Stimulated activated naive B cell treated with anti-CD40 and anti-IgM and Interleukin-4, amounts not matched to agents 10 μg/mL and 1 μg/mL and 100 μg/mL, for 72 hours (primary cell): ENCODE results near the gene MIP.
A peak's percentile ranks its signal among the peaks of the same experiment; 100 is the strongest.

Source experiments
- ATAC-seq, 2 donors: fragments of 150-1000 bp; cut with Tn5 transposase; replicated peaks; 2 replicates each; pipeline ENCODE4 v1.10.0; 2021; ENCODE audit warnings: moderate library complexity in 1 of 2
- DNase-seq: peaks from one replicate; pipeline ENCODE4 v3.0.0; 2021
- H3K27ac Mint-ChIP-seq: one replicate; pipeline ENCODE4 v1.8.0; 2022; ENCODE audit warnings: mild to moderate bottlenecking, mixed read lengths
- H3K27me3 Mint-ChIP-seq, 2 donors: one replicate each; pipeline ENCODE4 v1.8.0; 2022; ENCODE audit warnings: mixed read lengths in 2 of 2
- H3K36me3 Mint-ChIP-seq, 2 donors: one replicate each; pipeline ENCODE4 v1.8.0; 2022; ENCODE audit warnings: mixed read lengths in 2 of 2, mild to moderate bottlenecking in 1 of 2
- H3K4me1 Mint-ChIP-seq, 2 donors: one replicate each; pipeline ENCODE4 v1.8.0; 2022; ENCODE audit warnings: mixed read lengths in 2 of 2, mild to moderate bottlenecking in 1 of 2
- H3K4me3 Mint-ChIP-seq, 2 donors: one replicate each; pipeline ENCODE4 v1.8.0; 2022; ENCODE audit warnings: mild to moderate bottlenecking in 2 of 2, mixed read lengths in 2 of 2, moderate library complexity in 1 of 2
- H3K9me3 Mint-ChIP-seq, 2 donors: one replicate each; pipeline ENCODE4 v1.8.0; 2022; ENCODE audit warnings: mixed read lengths in 2 of 2, mild to moderate bottlenecking in 1 of 2

MIP gene

DNA sequence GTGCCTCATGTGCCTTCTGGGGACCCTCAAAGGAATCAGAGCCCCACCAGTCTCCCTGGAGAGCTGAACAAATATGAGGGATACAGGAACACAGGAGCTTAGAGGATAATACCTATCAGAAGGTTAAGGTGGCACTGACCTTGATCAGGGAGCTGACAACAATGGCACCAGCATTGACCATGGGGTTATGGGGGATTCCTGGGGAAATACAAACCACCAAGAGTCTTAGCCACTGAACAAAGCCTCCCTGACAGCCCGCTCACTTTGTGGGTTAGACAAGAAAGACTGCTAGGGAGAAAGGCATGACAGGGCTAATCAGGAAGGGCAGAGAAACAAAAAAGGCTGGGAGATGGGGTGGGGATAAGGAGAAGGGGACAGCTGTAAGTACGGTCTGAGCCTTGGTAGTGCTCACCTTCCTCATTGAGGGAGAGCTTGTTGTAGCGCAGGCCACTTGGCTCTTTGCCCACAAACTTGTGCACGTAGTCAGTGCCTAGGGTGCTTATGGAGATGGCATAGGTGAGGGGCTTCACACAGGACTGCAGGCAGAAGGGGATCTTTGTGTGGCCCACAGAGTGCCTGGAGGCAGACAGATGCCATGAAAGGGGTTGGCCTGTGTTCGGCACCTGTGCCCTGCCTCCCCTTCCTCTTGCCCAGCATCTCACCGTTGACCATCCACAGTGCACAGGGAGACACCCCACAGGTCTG lies 23.2 kb upstream of the MIP start:
- peaks cover 27 to 30% of the 10 kb centered on the region in 2 donors for H3K4me1 Mint-ChIP-seq
- ATAC-seq, result peak in 1 of 2 donors; percentile 64
- H3K36me3 Mint-ChIP-seq, result peaks cover 14 to 41% of the 10 kb centered on the region in 2 donors
- DNase-seq, result no peak
- no peak overlapping the region for H3K4me3 Mint-ChIP-seq
- no peaks in the 10 kb centered on the region for H3K27me3 Mint-ChIP-seq
- no peaks in the 10 kb centered on the region for H3K9me3 Mint-ChIP-seq
- H3K27ac Mint-ChIP-seq, result peak overlapping the region; percentile 27

DNA sequence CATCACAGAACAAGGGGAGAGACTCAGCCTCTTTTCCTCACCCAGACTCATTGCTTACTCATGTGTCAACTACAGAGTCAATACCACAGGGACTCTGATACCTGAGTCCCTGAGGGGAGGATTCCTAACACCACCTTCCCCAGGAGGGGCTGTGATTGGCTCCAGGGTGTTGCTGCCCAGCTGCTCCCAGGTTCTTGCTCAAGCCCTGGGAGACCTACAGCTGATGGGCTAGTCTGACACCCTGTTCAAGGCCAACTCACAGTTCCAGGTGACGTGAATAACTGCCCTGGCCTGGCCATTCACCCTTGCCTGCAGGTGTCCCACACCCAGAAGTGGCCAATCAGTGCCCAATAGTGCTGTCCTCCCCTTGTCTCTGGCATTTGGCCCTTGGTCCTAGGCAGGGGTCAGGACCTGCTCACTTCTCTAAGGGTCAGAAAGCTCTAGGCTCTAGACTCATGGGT lies 22.5 kb upstream of the MIP start:
- peaks cover 23 to 30% of the 10 kb centered on the region in 2 donors for H3K4me1 Mint-ChIP-seq
- ATAC-seq (no peak), DNase-seq (no peak)
- H3K4me3 Mint-ChIP-seq, result no peak overlapping the region
- H3K9me3 Mint-ChIP-seq, result no peaks in the 10 kb centered on the region
- peaks cover 14 to 37% of the 10 kb centered on the region in 2 donors for H3K36me3 Mint-ChIP-seq
- no peaks in the 10 kb centered on the region for H3K27me3 Mint-ChIP-seq
- H3K27ac Mint-ChIP-seq, result peak overlapping the region; percentile 27

DNA sequence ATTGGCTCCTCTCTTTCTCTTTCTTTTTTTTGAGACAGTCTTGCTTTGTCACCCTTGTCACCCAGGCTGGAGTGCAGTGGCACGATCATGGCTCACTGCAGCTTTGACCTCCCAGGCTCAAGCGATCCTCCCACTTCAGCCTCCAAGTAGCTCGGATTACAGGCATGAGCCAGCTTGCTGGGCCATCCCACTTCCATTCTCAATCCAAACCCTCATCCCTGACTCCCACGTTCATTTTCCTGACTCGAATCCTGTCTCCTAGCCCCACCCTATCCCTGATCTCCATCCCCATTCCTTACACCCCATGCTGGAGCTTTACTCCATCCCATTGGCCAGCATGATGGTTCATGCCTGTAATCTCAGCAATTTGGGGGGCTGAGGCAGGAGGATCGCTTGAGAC lies 21.7 kb upstream of the MIP start:
- no peaks in the 10 kb centered on the region for H3K9me3 Mint-ChIP-seq
- DNase-seq (no peak), ATAC-seq (no peak)
- no peak overlapping the region for H3K4me3 Mint-ChIP-seq
- H3K36me3 Mint-ChIP-seq, result peaks cover 17 to 37% of the 10 kb centered on the region in 2 donors
- peak overlapping the region; percentile 72 for H3K27ac Mint-ChIP-seq
- H3K4me1 Mint-ChIP-seq, result peaks cover 28 to 38% of the 10 kb centered on the region in 2 donors
- H3K27me3 Mint-ChIP-seq, result no peaks in the 10 kb centered on the region

DNA sequence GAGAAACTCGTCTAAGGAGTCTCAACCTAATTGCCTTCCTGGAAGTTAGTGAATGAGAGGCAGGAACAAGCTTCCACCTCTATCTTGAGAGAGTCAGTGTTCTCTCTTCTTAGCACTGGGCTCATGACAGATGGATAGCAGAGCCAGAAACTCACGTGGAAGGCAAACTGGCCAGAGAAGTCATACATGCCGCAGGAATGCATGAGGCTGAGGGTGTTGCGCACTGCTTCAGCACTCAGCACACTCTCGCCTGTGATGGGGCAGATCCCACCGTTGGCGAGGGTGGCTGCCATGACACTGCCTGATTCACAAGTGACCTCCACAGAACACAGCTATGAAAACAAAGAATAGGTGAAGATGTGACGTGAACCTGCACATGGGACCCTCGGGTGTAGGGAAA lies 19.9 kb upstream of the MIP start:
- H3K36me3 Mint-ChIP-seq, result peaks cover 22 to 38% of the 10 kb centered on the region in 2 donors
- H3K4me3 Mint-ChIP-seq, result no peak overlapping the region
- H3K27ac Mint-ChIP-seq, result peak overlapping the region; percentile 14
- peaks cover 25 to 33% of the 10 kb centered on the region in 2 donors for H3K4me1 Mint-ChIP-seq
- H3K9me3 Mint-ChIP-seq, result no peaks in the 10 kb centered on the region
- no peak for ATAC-seq
- H3K27me3 Mint-ChIP-seq, result no peaks in the 10 kb centered on the region
- no peak for DNase-seq

DNA sequence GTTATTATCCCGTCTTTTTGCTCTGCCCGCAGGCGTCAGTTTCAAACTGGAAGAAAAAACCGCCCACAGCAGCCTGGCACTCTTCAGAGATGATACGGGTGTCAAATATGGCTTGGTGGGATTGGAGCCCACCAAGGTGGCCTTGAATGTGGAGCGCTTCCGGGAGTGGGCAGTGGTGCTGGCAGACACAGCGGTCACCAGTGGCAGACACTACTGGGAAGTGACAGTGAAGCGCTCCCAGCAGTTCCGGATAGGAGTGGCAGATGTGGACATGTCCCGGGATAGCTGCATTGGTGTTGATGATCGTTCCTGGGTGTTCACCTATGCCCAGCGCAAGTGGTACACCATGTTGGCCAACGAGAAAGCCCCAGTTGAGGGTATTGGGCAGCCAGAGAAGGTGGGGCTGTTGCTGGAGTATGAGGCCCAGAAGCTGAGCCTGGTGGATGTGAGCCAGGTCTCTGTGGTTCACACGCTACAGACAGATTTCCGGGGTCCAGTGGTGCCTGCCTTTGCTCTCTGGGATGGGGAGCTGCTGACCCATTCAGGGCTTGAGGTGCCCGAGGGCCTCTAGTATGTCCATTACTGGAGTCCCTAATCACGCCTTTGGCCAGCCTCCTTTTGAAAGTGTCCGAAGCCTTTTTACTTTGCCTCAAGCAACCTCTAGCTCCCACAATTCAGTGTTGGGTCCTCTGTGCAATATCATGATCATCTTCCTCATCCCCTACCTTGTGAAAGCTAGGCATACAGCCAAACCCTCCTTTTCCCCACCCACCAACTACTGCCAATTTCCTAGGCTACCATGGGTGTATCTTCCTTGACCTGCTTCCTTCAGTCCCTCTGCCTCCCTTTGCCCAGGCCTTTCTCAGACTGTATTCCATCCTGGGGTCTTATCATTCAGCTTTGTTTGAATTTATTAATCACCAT lies 14.8 kb upstream of the MIP start:
- Mint-ChIP-seq H3K27ac (peak overlapping the region; percentile 96), H3K4me3 (peak overlapping the region; percentile 87 to 98), H3K27me3 (no peaks in the 10 kb centered on the region), H3K4me1 (peaks cover 17 to 31% of the 10 kb centered on the region in 2 donors), H3K36me3 (peaks cover 19 to 21% of the 10 kb centered on the region in 2 donors), H3K9me3 (no peaks in the 10 kb centered on the region)
- no peak for DNase-seq
- no peak for ATAC-seq

DNA sequence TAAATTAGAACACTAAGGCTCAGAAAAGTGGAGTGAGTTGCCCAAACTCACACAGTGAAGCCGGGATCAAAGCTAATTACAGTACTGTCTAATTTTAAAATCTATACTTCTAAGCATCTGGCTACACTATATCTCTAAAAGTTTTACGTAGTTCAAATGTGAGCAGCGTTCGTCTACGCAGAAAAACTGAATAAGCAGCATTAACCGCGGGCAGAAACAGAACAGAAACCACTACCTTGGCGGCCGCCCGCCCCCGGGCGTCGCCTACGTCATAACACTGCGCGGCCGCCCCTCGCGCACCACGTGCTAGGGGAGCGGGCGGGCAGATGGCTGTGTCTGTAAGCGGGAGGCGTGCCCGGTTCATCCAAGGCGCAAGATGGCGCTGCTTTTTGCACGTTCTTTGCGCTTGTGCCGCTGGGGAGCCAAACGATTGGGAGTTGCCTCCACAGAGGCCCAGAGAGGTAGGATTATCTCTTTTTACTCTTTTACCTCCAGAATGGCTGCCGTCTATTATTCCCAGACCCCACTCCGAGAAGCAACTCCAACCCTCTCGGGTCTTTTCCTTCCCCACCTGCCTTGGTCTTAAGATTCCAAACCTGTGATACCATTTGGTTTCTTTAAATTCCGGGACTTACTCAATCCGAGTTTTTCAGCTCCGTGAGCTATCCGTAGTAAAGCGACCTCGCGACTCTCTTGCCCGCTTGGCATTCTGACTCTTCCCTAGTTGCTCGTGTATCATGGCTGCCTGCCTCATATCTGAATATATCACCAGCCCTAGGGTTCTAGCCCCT lies 14.0 kb upstream of the MIP start, which contains the start of gene SPRYD4:
Gene SPRYD4 (plus strand): TSS at position 363 of the 791 bp plus-strand sequence. CDS start 14 bp downstream, at position 377.
- Mint-ChIP-seq H3K27me3 (no peaks in the 10 kb centered on the region), H3K4me3 (peak within 1 kb of the TSS; percentile 87 to 98), H3K9me3 (no peaks in the 10 kb centered on the region), H3K4me1 (peaks cover 17 to 33% of the 10 kb centered on the region in 2 donors), H3K36me3 (peaks cover 16% of the 10 kb centered on the region in 2 donors), H3K27ac (peak within 1 kb of the TSS; percentile 96)
- DNase-seq (peak; percentile 95), ATAC-seq (peak; percentile 96 to 98)

DNA sequence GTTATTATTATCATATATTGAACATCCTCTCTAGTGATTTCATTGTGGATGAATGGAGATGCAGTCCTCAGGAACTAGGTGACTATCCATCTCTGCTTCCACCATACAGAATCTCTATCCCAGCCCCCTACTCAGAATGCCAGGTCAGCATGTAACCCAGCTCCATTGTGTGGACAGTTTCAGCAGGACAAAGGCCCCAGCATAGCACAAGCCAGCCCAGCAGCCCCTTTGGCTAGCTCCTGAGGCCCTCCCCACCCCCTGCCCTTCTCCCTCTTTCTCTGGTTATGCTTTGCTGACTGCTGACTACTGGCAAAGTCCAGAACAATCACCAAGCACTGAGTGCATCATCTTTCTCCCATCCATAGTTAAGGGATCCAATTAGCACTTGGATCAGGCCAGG lies 8.1 kb upstream of the MIP start:
- Mint-ChIP-seq H3K27ac (no peak overlapping the region), H3K36me3 (no peaks in the 10 kb centered on the region), H3K9me3 (no peaks in the 10 kb centered on the region), H3K27me3 (no peaks in the 10 kb centered on the region), H3K4me3 (no peak overlapping the region), H3K4me1 (peaks cover 15 to 28% of the 10 kb centered on the region in 2 donors)
- no peak for ATAC-seq
- no peak for DNase-seq

DNA sequence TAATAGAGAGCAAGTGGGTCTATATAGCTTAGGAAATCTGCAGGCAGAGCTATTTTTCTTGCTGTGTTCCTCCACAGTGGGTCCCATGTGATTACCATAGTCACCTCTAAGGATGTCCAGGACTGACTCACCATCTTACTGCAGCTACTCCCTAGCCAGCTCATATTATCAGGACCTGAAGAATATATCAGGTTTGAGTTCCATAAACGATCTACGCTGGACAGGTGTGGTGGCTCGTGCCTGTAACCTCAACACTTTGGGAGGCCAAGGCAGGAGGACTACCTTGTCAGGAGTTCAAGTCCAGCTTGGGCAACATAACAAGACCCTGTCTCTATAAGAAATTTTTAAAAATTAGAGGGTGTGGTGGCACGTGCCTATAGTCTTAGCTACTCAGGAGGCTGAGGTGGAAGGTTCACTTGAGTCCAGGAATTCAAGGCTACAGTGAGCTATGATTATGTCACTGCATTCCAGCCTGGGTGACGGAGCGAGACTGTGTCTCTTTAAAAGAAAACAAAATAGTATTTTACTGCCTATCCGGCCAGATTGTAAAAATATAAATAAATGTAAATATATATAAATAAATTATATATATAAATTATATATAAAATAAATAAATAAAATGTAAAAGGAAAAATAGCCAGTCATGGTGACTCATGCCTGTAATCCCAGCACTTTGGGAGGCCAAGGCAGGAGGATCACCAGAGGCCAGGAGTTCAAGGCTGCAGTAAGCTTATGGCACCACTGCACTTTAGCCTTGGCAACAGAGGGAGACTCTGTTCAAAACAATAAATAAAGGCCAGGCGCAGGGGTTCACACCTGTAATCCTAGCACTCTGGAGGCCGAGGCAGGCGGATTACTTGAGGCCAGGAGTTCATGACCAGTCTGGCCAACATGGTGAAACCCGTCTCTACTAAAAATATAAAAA lies 7.0 kb upstream of the MIP start:
- no peak for DNase-seq
- Mint-ChIP-seq H3K27ac (peak overlapping the region; percentile 42), H3K9me3 (no peaks in the 10 kb centered on the region), H3K36me3 (no peaks in the 10 kb centered on the region), H3K4me3 (no peak overlapping the region), H3K4me1 (peaks cover 15 to 28% of the 10 kb centered on the region in 2 donors), H3K27me3 (no peaks in the 10 kb centered on the region)
- ATAC-seq, result no peak

DNA sequence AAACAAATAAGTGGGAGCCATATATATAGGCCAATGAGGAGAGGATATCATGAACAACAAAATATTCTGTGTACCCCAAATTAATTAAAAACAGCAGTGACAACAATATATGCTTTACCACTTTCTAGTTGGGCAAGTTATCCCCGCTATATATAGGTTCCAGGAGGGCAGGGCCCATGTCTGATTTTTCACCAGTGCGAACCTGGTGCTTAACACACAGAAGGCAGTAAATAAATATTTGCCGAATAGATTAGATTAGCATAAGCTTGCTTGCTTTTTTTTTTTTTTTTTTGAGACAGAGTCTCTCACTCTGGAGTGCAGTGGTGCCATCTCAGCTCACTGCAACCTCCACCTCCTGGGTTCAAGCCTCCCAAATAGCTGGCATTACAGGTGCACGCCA lies 3.4 kb upstream of the MIP start:
- Mint-ChIP-seq H3K27ac (no peak overlapping the region), H3K4me1 (peaks cover 13 to 22% of the 10 kb centered on the region in 2 donors), H3K36me3 (no peaks in the 10 kb centered on the region)

DNA sequence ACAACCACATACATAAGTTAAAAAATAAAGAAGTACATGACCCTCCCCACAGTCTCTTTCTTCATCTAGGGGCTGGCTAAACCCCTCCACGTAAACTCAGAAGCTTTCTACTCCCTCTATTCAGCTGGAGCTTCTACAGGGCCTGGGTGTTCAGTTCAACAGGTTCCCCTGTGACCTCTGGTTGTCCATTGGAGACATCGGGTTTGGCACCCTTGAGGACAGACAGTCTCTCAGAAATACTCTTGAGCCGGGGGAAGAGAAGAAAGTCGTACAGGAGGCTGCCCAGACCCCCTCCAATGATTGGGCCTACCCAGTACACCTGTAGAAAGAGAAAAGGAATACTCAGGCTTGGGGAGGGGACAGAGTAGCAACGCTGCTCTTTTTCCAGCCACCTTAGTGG lies 3.3 kb downstream of the MIP start:
- peaks cover 11 to 27% of the 10 kb centered on the region in 2 donors for H3K4me1 Mint-ChIP-seq
- ATAC-seq (no peak), DNase-seq (no peak)
- H3K4me3 Mint-ChIP-seq, result no peak overlapping the region
- H3K27ac Mint-ChIP-seq, result peak overlapping the region; percentile 20
- no peaks in the 10 kb centered on the region for H3K9me3 Mint-ChIP-seq
- no peaks in the 10 kb centered on the region for H3K27me3 Mint-ChIP-seq
- H3K36me3 Mint-ChIP-seq, result peaks cover 7 to 12% of the 10 kb centered on the region in 2 donors

More for the DNA sequence above, 3.4 kb upstream of the MIP start:
- no peak overlapping the region for H3K4me3 Mint-ChIP-seq
- H3K9me3 Mint-ChIP-seq, result no peaks in the 10 kb centered on the region
- H3K27me3 Mint-ChIP-seq, result no peaks in the 10 kb centered on the region
- ATAC-seq (no peak), DNase-seq (no peak)

DNA sequence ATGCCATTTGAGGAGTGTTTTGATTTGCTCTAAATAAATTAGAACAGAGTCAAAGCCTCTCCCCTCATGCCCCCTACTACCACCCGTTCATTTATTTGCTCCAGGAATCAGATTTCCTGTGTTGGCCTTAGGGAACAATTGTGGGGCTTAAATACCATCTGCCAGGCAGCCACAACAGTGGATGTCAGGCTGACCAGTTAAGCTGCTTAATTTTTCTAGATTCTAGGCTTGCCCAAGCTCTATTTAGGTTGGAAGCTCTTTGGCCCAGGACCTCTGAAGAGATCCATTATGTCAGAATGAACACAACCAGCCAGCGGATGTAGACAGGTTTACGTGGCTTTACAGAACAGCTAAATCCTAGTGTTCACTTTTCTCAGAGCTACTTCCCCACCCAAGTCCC lies 4.2 kb downstream of the MIP start:
- ATAC-seq, result no peak
- no peak overlapping the region for H3K4me3 Mint-ChIP-seq
- DNase-seq, result no peak
- no peaks in the 10 kb centered on the region for H3K27me3 Mint-ChIP-seq
- no peaks in the 10 kb centered on the region for H3K9me3 Mint-ChIP-seq
- peaks cover 9 to 17% of the 10 kb centered on the region in 2 donors for H3K36me3 Mint-ChIP-seq
- no peak overlapping the region for H3K27ac Mint-ChIP-seq
- peaks cover 11 to 27% of the 10 kb centered on the region in 2 donors for H3K4me1 Mint-ChIP-seq

DNA sequence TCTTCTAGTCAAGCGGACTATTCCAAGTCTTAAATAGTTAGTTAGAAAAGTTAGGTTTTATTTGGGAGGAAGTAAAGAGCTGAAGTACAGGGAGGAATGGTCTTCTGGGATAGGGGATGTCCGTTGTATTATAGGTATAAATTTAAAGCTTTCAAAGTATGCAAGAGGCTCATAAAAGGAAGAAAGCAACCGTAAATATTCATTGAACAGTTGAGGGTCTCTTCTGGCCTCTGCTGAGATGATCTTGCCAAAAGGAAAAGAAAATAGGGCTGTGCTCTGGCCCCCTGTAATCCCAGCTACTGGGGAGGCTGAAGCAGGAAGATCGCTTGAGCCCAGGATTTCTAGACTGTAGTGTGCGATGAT lies 4.9 kb downstream of the MIP start:
- no peak for DNase-seq
- no peaks in the 10 kb centered on the region for H3K27me3 Mint-ChIP-seq
- H3K4me3 Mint-ChIP-seq, result peak overlapping the region; percentile 95 to 98
- peaks cover 13 to 20% of the 10 kb centered on the region in 2 donors for H3K36me3 Mint-ChIP-seq
- peaks cover 13 to 30% of the 10 kb centered on the region in 2 donors for H3K4me1 Mint-ChIP-seq
- ATAC-seq, result no peak
- H3K9me3 Mint-ChIP-seq, result peaks cover 0 to 2% of the 10 kb centered on the region in 2 donors
- peak overlapping the region; percentile 96 for H3K27ac Mint-ChIP-seq
